GM12873 (cell line): ENCODE results near the gene RAVER1.

Experiments
- TF ChIP-seq, protein P1 (sequence below): IDR thresholded peaks from 2 replicates; pipeline ENCODE4 v1.5.1; 2012; ENCODE audit warnings: low read depth, mild to moderate bottlenecking, moderate library complexity, low read length, control low read depth; ENCODE audit not compliant: insufficient read depth; ENCODE audit errors: missing control alignments

RAVER1 gene

DNA sequence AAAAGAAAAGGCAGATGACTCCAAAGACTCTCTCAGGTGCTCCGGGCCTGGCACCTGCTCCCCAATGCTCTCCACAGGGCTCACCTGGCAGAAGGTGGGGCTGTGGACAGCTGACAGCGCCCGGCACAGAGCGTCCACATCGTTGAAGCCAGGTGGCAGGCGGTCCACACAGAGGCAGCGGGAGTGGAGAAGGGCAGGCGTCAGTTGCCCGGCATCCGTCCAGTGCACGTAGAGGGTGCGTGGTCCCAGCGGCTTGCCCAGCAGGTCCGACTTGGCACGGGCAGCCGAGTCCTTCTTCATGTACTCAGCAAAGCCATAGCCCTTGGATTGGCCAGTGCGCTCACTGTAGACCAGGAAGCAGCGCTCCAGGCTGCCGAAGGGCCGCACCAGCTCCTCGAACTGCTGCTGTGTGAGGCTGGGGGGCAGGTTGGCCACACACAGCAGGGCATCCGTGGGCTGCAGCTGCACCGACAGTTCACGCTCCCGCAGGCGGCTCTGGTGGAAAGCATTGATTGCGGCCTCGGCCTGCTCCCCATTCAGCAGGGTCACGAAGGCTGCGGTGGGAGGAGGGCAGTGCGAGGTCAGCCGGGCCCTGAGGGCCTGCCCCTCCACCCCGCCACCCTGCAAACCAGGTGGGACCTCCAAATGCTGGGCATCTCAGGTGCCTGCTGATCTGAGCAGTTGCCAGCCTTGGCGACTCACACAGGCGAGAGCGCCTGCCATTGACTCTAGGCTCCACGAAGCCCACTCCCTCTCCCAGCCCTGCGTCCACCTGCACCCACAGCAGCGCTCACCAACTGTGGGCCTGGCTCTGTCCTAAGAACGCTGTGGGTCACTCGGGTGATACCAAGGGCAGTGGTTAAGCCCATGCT, 4.5 kb downstream of the RAVER1 start:
- TF ChIP-seq, protein P1, sequence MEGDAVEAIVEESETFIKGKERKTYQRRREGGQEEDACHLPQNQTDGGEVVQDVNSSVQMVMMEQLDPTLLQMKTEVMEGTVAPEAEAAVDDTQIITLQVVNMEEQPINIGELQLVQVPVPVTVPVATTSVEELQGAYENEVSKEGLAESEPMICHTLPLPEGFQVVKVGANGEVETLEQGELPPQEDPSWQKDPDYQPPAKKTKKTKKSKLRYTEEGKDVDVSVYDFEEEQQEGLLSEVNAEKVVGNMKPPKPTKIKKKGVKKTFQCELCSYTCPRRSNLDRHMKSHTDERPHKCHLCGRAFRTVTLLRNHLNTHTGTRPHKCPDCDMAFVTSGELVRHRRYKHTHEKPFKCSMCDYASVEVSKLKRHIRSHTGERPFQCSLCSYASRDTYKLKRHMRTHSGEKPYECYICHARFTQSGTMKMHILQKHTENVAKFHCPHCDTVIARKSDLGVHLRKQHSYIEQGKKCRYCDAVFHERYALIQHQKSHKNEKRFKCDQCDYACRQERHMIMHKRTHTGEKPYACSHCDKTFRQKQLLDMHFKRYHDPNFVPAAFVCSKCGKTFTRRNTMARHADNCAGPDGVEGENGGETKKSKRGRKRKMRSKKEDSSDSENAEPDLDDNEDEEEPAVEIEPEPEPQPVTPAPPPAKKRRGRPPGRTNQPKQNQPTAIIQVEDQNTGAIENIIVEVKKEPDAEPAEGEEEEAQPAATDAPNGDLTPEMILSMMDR, result no peak

DNA sequence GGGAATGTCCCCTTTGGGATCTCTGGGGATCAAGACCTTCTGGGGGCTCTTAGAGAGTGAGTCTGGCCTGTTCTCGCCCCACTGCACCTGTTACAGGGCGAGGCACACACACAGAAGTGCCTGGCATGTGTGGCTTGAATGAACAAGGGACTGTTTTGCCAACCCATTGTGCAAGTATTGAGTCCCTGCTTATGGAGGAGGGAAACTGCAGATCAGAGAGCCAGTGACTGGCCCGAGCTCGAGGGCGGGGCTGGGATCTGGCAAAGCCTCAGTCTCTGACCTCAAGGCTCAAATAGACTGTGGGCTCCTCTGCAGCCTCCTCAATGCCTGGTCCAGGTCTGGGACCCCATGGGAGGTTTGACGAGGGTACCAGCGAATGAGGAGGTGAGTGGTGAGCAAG, 5.5 kb downstream of the RAVER1 start:
- TF ChIP-seq, protein P1, result no peak

- TF ChIP-seq, protein P1, result no peak
These were observed 7.6 kb downstream of the RAVER1 start for GRCh38 chr19:10325732-10326131.

DNA sequence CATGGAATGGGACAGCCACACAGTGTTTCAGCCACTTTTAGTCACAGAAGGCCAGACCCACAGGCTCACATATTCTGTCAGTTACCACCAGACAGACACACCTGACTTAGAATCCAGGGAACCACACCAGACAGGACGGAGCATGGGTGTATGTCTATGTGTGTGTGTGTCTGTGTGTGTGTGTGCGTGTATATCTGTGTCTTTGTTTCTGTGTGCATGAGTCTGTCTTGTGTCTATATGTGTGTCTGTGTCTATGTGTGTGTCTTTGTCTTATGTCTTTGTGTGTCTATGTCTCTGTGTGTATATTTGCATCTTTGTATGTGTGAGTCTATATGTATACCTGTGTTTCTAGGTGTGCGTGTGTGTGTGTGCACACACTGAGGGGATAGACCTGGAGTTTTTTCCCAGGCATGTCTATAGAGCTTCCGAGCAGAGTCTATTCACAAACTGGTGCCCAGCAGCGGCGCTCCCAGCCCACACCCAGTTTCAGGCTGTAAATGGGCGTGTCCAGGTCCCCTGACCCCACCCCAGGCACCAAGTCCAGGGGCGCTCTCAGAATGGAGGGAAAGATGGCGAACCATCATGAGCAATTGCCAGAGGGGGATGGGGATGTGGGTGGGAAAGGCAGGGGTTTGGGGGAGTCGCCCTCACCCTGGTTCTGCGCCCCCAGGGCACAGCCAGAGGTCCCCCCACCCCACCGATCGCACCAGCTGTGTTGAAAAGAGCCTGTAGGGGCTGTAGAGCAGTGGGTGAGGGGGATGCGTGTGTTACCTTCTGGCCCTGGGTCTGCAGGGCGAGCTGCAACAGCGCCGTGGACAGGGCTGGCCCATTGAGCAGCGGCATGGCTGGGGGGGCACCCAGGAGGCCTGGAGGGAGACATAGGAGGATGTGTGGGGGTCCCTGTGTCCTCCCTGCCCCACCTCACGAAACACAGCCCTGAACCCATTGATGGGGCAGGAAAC, 11.2 kb downstream of the RAVER1 start:
- TF ChIP-seq, protein P1, result no peak

DNA sequence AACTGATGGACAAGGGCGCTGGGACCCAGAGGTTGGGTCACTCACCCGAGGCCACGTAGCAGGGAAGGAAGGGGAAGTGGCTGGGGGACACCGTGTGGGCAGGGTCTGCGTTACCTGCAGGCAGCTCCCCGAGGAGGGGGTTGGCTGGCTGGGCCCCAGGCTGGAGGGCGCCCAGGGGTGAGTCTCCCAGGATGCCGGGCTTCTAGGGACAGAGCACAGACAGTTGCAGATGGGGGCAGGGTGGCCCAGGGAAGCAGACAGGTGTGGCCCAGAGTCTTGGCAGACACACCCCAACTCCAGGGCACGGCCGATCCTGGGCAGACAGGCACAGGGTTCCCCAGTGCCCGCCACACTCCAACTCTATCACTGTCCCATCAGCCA, 11.9 kb downstream of the RAVER1 start:
- TF ChIP-seq, protein P1, result no peak

DNA sequence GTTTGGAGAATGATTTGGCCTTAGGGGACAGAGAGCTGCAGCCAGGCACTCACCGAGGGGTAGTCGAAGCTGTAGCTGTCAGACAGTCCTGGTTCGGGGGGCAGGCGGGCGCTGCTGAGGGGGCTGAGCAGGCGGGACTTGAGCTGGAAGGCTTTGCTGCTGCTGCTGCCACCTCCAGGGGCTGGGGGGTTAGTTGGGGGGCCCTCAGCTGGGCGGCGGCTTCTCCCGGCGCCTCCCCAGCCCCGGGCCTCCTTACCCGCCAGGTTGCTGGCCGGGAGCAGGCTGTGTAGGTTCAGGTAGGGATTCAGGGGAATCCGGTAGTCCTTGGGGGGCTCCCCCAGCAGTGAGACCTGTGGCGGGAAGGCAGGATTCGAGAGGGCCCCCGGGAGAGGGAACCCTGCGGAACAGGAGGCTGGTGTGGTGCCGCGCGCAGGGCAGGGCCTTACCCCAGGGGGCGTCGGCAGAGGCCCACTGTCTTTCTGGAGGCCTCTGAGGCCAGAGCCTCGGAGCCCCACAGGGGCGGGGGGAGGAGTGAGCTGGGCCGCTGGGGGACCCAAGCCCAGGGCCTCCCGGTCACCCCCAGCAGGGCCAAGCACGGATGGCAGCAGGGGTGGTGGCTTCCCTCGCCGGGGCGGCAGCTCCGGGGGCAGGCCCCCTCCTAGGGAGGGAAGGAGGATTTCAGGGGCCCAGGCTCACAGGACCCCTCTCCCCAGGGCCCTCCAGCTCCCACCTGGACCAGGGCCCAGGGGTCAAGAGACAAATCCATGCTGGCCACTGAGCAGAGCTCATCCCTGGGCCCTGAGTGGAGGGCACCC, 12.5 kb downstream of the RAVER1 start:
- TF ChIP-seq, protein P1, result no peak
